OCI-LY1 (cell line): ENCODE data around the gene TNFAIP6.

Source experiments
- EZH2 ChIP-seq: fragments of 200-600 bp; sonication (generic), shearing (Covaris generic); IDR thresholded peaks from 2 replicates; pipeline ENCODE4 v1.8.0; 2017; ENCODE audit warnings: borderline replicate concordance, mixed run types, mild to moderate bottlenecking, antibody characterized with exemption, low read length, moderate library complexity, mixed read lengths
- TF ChIP-seq, protein P1 (sequence below): fragments of 200-600 bp; sonication (generic), shearing (Covaris generic); IDR thresholded peaks from 2 replicates; pipeline ENCODE4 v1.5.1; 2017; ENCODE audit warnings: mild to moderate bottlenecking, antibody characterized with exemption, low read length, moderate library complexity, mixed read lengths

DNA sequence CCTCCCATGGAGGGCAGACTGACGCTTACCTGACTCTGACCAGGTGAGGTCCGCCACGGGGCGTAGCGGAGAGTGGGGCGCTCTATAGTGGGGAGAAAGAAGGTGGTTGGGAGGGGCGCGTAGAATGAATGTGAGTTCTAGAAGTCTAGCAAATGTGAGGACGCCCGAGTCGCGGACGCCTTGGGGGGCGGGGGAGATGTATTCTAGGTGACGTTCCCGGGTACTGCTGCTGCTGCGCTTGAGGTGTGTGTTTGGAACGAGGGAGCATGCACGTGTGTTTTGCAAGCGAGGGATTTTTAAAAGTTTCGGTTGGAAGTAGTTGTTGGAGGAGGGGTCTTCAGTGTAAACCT lies 53.1 kb downstream of the TNFAIP6 start:
- TF ChIP-seq, protein P1, sequence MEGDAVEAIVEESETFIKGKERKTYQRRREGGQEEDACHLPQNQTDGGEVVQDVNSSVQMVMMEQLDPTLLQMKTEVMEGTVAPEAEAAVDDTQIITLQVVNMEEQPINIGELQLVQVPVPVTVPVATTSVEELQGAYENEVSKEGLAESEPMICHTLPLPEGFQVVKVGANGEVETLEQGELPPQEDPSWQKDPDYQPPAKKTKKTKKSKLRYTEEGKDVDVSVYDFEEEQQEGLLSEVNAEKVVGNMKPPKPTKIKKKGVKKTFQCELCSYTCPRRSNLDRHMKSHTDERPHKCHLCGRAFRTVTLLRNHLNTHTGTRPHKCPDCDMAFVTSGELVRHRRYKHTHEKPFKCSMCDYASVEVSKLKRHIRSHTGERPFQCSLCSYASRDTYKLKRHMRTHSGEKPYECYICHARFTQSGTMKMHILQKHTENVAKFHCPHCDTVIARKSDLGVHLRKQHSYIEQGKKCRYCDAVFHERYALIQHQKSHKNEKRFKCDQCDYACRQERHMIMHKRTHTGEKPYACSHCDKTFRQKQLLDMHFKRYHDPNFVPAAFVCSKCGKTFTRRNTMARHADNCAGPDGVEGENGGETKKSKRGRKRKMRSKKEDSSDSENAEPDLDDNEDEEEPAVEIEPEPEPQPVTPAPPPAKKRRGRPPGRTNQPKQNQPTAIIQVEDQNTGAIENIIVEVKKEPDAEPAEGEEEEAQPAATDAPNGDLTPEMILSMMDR: no peak
- TF ChIP-seq EZH2: no peak
